Natural killer cell (primary cell): Measurements from ENCODE around the gene ANKRD36B. TPM values are rescaled to one million over a fixed set of nuclear protein-coding genes. Genes with fewer than 3 reads are reported as not detected.
"Not testable (repeated sequence)": the region's sequence is repeated elsewhere in the genome, so short reads cannot be mapped to it uniquely, and the experiment has no call there.

Experiments
- ATAC-seq, 3 donors: fragments of 150-1000 bp in 2 of 3; fragments of 200-7000 bp in 1 of 3; cut with Tn5 transposase; 1 replicate in 1 of 3; 2 replicates in 2 of 3; pipeline ENCODE4 v1.10.0; 2021; ENCODE audit warnings: mild to moderate bottlenecking in 2 of 3, moderate library complexity in 2 of 3
- DNase-seq, 2 donors: peaks; one replicate each; pipeline versions ENCODE4 v3.0.0 to v3.0.0-alpha.2; 2013 to 2021; ENCODE audit warnings: mixed read lengths in 1 of 2
- H3K27ac ChIP-seq: one replicate; pipeline ENCODE4 v1.5.1; 2013; ENCODE audit warnings: mild to moderate bottlenecking, low read length
- H3K27me3 ChIP-seq: one replicate; pipeline ENCODE4 v1.6.1; 2013; ENCODE audit warnings: low read length; ENCODE audit not compliant: control insufficient read depth, insufficient read depth
- H3K36me3 ChIP-seq: one replicate; pipeline ENCODE4 v1.6.1; 2013; ENCODE audit warnings: low read length; ENCODE audit not compliant: control insufficient read depth, insufficient read depth
- H3K4me1 ChIP-seq: one replicate; pipeline ENCODE4 v1.6.1; 2013; ENCODE audit warnings: low read length; ENCODE audit not compliant: control insufficient read depth, insufficient read depth
- H3K4me3 ChIP-seq: one replicate; pipeline ENCODE4 v1.5.1; 2013; ENCODE audit warnings: low read length
- H3K9me3 ChIP-seq: one replicate; pipeline ENCODE4 v1.6.1; 2013; ENCODE audit warnings: low read length; ENCODE audit not compliant: control insufficient read depth, insufficient read depth
- H3K27ac Mint-ChIP-seq, 2 donors: one replicate each; pipeline ENCODE4 v1.8.0; 2022; ENCODE audit warnings: mild to moderate bottlenecking in 2 of 2, mixed read lengths in 2 of 2, moderate library complexity in 1 of 2
- H3K27me3 Mint-ChIP-seq, 2 donors: one replicate each; pipeline ENCODE4 v1.8.0; 2022; ENCODE audit warnings: low read depth in 2 of 2, mixed read lengths in 2 of 2
- H3K36me3 Mint-ChIP-seq: one replicate; pipeline ENCODE4 v1.8.0; 2022; ENCODE audit warnings: mixed read lengths
- H3K4me1 Mint-ChIP-seq, 2 donors: one replicate each; pipeline ENCODE4 v1.8.0; 2022; ENCODE audit warnings: mixed read lengths in 2 of 2
- H3K4me3 Mint-ChIP-seq: one replicate; pipeline ENCODE4 v1.8.0; 2022; ENCODE audit warnings: mild to moderate bottlenecking, moderate library complexity, mixed read lengths
- H3K9me3 Mint-ChIP-seq, 2 donors: one replicate each; pipeline ENCODE4 v1.8.0; 2022; ENCODE audit warnings: mixed read lengths in 2 of 2
- WGBS: methylation state at CpG from one replicate; pipeline ENCODE4 v1.1.7; 2013; ENCODE audit warnings: missing lambda C conversion rate; ENCODE audit not compliant: insufficient coverage; 5-methylcytosine and 5-hydroxymethylcytosine counted together
- intact Hi-C: fragments of 100-400 bp; cut with micrococcal nuclease; formaldehyde crosslinking; loops from one replicate; pipeline ENCODE4 v1.14.2; 2022
- total RNA-seq, 4 donors: library from RNA; stranded (reverse); fragments of 120-200 nt in 1 of 4; gene quantifications; one replicate each; pipeline versions ENCODE4 v1.2.3 to v1.2.4, GENCODE V29; 2013 to 2022
- TF ChIP-seq, protein P1 (sequence below): fragments of 200-600 bp; IDR thresholded peaks from one replicate; pipeline ENCODE4 v1.8.0; 2022; ENCODE audit warnings: antibody characterized with exemption

ANKRD36B gene
- total RNA-seq, 3 donors from 2014 or later (not counting 1 experiment from before 2014, with no cell fraction given), result 57.1 to 76.5 (median 71.8) TPM

DNA sequence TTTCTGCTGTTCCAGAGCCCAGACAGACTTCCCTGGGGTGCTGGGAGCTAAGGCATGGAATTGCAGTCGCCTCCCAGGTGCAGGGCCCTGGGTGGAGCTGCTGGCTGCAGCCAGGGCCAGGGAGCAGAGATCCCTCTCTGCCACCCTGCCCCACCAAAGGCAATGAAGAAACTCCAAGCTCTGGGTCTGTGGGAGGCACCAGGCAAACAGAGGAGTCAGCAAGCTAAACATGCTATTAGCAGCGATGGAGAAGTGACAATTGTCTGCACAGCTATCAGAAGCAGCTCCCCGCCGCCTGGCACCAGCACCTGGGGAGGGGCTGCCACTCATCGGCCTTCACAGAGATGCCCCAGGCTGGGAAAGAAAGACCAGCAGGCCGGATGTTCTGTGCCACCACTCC, 28.2 kb upstream of the ANKRD36B start:
- Mint-ChIP-seq H3K4me3 (no peak overlapping the region), H3K9me3 (no peaks in the 10 kb centered on the region), H3K36me3 (no peaks in the 10 kb centered on the region), H3K4me1 (no peaks in the 10 kb centered on the region), H3K27ac (no peak overlapping the region), H3K27me3 (peaks cover 0 to 5% of the 10 kb centered on the region in 2 donors)
- intact Hi-C loops, result no loop called here
- Histone ChIP-seq H3K9me3 (no peaks in the 10 kb centered on the region), H3K27ac (no peak overlapping the region), H3K4me1 (no peaks in the 10 kb centered on the region), H3K27me3 (no peaks in the 10 kb centered on the region), H3K4me3 (no peak overlapping the region), H3K36me3 (no peaks in the 10 kb centered on the region)
- 94% methylated on average over 6 of the region's 6 CpGs for WGBS
- no peak for ATAC-seq
- DNase-seq, result no peak
- TF ChIP-seq, protein P1, sequence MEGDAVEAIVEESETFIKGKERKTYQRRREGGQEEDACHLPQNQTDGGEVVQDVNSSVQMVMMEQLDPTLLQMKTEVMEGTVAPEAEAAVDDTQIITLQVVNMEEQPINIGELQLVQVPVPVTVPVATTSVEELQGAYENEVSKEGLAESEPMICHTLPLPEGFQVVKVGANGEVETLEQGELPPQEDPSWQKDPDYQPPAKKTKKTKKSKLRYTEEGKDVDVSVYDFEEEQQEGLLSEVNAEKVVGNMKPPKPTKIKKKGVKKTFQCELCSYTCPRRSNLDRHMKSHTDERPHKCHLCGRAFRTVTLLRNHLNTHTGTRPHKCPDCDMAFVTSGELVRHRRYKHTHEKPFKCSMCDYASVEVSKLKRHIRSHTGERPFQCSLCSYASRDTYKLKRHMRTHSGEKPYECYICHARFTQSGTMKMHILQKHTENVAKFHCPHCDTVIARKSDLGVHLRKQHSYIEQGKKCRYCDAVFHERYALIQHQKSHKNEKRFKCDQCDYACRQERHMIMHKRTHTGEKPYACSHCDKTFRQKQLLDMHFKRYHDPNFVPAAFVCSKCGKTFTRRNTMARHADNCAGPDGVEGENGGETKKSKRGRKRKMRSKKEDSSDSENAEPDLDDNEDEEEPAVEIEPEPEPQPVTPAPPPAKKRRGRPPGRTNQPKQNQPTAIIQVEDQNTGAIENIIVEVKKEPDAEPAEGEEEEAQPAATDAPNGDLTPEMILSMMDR, result no peak

DNA sequence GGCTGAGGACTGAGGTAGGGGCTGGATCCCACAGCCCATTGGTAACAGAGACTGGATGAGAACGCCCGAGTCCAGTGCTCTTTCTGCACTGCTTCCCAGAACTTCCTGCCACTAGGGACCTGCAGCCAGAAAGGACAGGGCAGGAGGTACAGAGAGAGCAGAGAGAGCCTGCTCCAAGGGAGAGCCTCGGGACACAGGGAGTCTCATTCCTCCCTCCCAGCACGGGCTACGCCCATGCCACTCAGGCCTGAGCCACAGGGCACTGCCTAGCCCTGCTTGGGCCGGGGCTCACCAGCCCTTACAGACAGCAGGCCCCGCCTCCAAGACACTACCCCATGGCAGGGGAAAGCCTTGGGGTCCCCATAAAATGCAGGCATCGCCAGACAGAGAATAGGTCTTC, 26.1 kb upstream of the ANKRD36B start:
- H3K4me1 ChIP-seq, H3K27ac Mint-ChIP-seq, H3K36me3 ChIP-seq, H3K27ac ChIP-seq, ATAC-seq, H3K4me3 Mint-ChIP-seq, H3K4me1 Mint-ChIP-seq, H3K9me3 Mint-ChIP-seq, H3K9me3 ChIP-seq, H3K27me3 ChIP-seq, H3K27me3 Mint-ChIP-seq, intact Hi-C loops, H3K4me3 ChIP-seq, H3K36me3 Mint-ChIP-seq, DNase-seq: not testable (repeated sequence)
- 90% methylated on average over 2 of the region's 8 CpGs for WGBS

DNA sequence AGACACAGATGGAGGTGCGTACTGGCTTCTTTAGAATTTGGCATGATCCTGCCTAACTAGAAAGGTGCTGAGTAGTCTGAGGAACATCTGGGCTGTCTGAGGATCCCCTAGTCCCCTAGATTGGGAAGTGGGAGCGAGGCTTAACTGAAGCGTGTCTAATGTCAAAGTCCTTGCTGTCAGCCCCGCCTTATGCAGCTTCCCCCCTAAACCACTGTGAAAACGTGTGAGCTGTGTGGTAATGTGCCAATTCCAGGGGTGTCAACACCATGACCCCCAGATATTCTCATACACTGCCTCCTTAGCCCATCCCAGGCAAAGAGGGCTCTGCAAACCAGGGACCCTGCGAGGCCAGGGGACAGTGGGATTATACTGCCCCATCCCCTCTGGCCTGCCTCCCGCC, 22.2 kb upstream of the ANKRD36B start:
- H3K4me1 ChIP-seq, H3K27ac ChIP-seq, DNase-seq, intact Hi-C loops, H3K4me1 Mint-ChIP-seq, H3K27me3 ChIP-seq, H3K4me3 ChIP-seq, H3K4me3 Mint-ChIP-seq, H3K27me3 Mint-ChIP-seq, H3K9me3 Mint-ChIP-seq, H3K36me3 Mint-ChIP-seq, H3K9me3 ChIP-seq, H3K27ac Mint-ChIP-seq, H3K36me3 ChIP-seq: not testable (repeated sequence)
- peak in 2 of 3 donors; percentile 44 to 65 for ATAC-seq
- WGBS, result no CpG with 5 or more reads among the region's 7 CpGs

DNA sequence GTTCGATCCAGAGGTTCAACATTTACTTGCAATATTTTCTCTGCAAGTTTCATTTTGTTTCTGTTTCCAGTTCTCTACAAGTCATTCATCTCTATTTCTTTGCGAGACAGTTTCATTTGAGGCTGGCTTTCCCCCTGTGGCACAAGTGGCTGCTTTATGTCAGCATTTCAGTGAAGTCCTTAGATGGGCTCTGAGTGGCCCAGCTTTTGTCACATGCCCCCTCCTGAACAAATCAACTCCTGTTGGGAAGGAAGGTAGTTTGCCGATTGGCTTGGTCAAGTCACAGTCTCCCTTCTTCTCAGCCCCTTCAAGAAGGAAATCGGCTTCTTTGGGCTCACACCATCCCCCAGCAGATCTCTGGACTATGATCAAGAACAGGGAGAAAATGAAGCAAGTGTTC, 19.1 kb upstream of the ANKRD36B start:
- intact Hi-C loops, ATAC-seq, H3K4me1 ChIP-seq, H3K4me3 ChIP-seq, H3K27me3 ChIP-seq, H3K4me1 Mint-ChIP-seq, H3K27ac ChIP-seq, H3K9me3 Mint-ChIP-seq, H3K9me3 ChIP-seq, H3K36me3 Mint-ChIP-seq, H3K27me3 Mint-ChIP-seq, H3K27ac Mint-ChIP-seq, H3K36me3 ChIP-seq, H3K4me3 Mint-ChIP-seq, DNase-seq: not testable (repeated sequence)
- 84% methylated on average over 3 of the region's 4 CpGs for WGBS

DNA sequence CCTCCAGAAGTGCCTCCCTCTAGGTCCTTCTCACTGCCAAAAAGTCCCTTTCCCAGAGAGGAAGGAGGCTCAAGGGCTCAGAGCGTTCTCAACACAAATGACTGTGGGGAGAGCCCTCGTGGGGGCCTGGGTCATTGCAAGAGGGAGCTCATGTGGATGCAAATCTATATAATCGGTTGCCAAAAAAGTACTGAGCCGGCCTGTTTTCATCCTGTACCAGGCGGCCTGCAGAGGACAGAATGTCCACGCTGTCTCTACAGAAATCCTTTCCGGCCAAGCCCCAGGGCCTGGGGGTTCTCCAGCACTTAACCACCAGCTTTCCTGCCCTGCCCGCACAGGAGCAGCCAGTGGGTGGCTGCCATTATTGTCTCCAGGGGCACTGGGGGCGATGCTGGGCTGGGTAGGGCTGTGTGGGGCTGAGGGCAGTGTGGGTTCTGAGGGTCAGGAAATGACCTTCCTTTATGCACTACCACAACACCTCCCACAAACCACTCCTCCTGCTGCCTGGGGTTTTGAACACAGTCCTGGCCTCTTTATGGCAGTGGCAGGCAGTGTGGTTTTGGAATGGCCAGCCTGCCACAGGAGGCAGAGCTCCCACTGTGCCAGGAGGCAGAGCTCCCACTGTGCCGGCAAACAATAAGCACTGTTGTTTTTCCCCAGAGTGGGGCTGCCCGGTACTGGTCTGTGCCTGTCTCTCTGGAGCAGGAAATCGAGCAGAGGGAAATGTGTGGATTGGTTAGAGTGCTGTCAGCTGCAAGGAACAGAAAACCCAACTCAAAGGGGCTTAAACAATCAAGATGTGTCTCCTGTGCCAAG, 16.1 kb upstream of the ANKRD36B start:
- WGBS, result no CpG with 5 or more reads among the region's 12 CpGs
- H3K27me3 Mint-ChIP-seq, H3K27me3 ChIP-seq, H3K9me3 Mint-ChIP-seq, H3K36me3 Mint-ChIP-seq, H3K36me3 ChIP-seq, DNase-seq, H3K4me1 ChIP-seq, intact Hi-C loops, H3K4me1 Mint-ChIP-seq, H3K4me3 Mint-ChIP-seq, H3K4me3 ChIP-seq, H3K27ac Mint-ChIP-seq, H3K9me3 ChIP-seq, H3K27ac ChIP-seq: not testable (repeated sequence)
- peak in 1 of 3 donors; percentile 53 for ATAC-seq

DNA sequence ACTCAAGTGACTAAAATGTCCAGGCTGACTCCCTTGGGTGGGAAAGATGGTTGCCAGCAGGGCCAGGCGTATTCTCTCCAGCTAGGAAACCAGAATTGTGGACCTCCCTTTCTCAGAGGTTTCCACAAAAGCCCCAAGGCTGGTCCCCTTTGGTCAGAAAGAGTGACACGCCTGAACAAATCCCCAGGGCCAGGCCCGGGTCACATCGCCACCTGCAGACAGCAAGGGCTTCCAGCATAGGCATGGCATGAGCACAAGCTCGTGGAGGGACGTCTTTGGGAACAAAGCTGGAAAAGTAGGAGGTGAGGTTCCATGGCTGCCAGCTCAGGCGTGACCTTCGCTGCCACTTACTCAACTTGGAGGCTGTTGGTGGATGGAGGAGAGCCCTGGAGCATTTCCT, 15.4 kb upstream of the ANKRD36B start:
- H3K9me3 Mint-ChIP-seq, H3K27ac ChIP-seq, ATAC-seq, H3K27ac Mint-ChIP-seq, H3K4me3 ChIP-seq, intact Hi-C loops, H3K36me3 ChIP-seq, H3K36me3 Mint-ChIP-seq, H3K27me3 ChIP-seq, H3K4me1 ChIP-seq, H3K9me3 ChIP-seq, H3K4me1 Mint-ChIP-seq, H3K4me3 Mint-ChIP-seq, DNase-seq: not testable (repeated sequence)
- H3K27me3 Mint-ChIP-seq, result peaks cover 10 to 15% of the 10 kb centered on the region in 2 donors
- WGBS, result 95% methylated on average over 3 of the region's 8 CpGs

DNA sequence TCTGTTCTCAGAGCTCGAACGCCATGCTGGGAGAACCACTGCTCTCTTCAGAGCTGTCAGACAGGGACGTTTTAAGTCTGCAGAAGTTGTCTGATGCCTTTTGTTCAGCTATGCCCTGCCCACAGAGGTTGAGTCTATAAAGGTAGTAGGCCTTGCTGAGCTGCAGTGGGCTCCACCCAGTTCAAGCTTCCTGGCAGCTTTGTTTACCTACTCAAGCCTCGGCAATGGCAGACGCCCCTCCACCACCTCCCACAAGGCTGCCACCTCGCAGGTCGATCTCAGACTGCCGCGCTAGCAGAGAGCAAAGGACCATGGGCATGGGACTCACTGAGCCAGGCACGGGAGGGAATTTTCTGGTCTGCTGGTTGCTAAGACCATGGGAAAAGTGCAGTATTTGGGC, 11.9 kb upstream of the ANKRD36B start:
- H3K27ac ChIP-seq, H3K4me3 Mint-ChIP-seq, H3K27ac Mint-ChIP-seq, H3K4me3 ChIP-seq, intact Hi-C loops, DNase-seq, H3K4me1 ChIP-seq, H3K36me3 Mint-ChIP-seq, H3K27me3 ChIP-seq, H3K4me1 Mint-ChIP-seq, H3K9me3 Mint-ChIP-seq, ATAC-seq, H3K9me3 ChIP-seq, H3K36me3 ChIP-seq: not testable (repeated sequence)
- peaks cover 21 to 40% of the 10 kb centered on the region in 2 donors for H3K27me3 Mint-ChIP-seq
- WGBS, result 82% methylated on average over 3 of the region's 10 CpGs
